Uterus (tissue), 2 donors: Measurements from ENCODE around the gene ZYG11A.

Experiments used
- POLR2A ChIP-seq, 2 donors: fragments of 450-650 bp; IDR thresholded peaks; one replicate each; pipeline ENCODE4 v1.6.1; 2016; ENCODE audit warnings: antibody characterized with exemption in 2 of 2, mild to moderate bottlenecking in 1 of 2, moderate library complexity in 1 of 2
- TF ChIP-seq, protein P1 (sequence below), 4 experiments: fragments of 200-600 bp in 2 of 4; fragments of 450-650 bp in 2 of 4; sonication (generic) in 2 of 4; IDR thresholded peaks; one replicate each; pipeline ENCODE4 v1.5.1; 2016 to 2019; ENCODE audit warnings: antibody characterized with exemption in 4 of 4, mild to moderate bottlenecking in 2 of 4, moderate library complexity in 1 of 4

DNA sequence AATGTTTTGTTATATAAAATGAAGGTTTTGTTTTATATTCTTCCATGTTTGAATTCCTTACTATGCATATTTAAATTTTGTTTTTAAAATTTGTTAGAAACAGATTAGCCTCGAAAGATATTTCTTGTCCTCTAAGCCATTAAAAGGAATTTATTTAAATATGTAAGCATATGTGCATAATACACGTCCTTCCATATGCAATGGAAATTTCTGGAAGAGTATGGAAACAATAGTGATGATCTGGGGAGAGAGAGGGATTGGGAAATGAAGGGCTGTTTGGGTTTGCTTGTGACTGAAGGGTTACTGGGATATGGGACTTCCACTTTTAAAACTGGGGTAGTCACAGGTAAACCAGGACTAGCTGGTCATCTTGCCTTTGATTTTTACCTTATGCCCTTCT is 57.8 kb downstream of the ZYG11A start:
- TF ChIP-seq, protein P1, sequence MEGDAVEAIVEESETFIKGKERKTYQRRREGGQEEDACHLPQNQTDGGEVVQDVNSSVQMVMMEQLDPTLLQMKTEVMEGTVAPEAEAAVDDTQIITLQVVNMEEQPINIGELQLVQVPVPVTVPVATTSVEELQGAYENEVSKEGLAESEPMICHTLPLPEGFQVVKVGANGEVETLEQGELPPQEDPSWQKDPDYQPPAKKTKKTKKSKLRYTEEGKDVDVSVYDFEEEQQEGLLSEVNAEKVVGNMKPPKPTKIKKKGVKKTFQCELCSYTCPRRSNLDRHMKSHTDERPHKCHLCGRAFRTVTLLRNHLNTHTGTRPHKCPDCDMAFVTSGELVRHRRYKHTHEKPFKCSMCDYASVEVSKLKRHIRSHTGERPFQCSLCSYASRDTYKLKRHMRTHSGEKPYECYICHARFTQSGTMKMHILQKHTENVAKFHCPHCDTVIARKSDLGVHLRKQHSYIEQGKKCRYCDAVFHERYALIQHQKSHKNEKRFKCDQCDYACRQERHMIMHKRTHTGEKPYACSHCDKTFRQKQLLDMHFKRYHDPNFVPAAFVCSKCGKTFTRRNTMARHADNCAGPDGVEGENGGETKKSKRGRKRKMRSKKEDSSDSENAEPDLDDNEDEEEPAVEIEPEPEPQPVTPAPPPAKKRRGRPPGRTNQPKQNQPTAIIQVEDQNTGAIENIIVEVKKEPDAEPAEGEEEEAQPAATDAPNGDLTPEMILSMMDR (IDR thresholded peaks at IDR 0.05), result no peak
- no peak for TF ChIP-seq POLR2A (IDR thresholded peaks at IDR 0.05)
